Fibroblast of the aortic adventitia (primary cell): Measurements from ENCODE around the gene PPFIBP2. TPM values are rescaled to one million over a fixed set of nuclear protein-coding genes. Genes with fewer than 3 reads are reported as not detected.
"Not testable (repeated sequence)": the region's sequence is repeated elsewhere in the genome, so short reads cannot be mapped to it uniquely, and the experiment has no call there.

Experiments
- DNase-seq: peaks from one replicate; pipeline ENCODE4 v3.0.0-alpha.2; 2010; ENCODE audit warnings: low read depth
- H3K4me3 ChIP-seq: 2 replicates; pipeline ENCODE4 v1.5.1; 2011; ENCODE audit warnings: low read depth, mild to moderate bottlenecking, control low read depth, low read length, moderate library complexity
- total RNA-seq: library from RNA; depleted of rRNA; stranded (reverse); fragments of >200 nt; gene quantifications from 2 replicates; pipeline ENCODE4 v1.2.3, GENCODE V29; 2012; ENCODE audit warnings: low replicate concordance
- TF ChIP-seq, protein P1 (sequence below): IDR thresholded peaks from 2 replicates; pipeline ENCODE4 v1.5.1; 2011; ENCODE audit warnings: mild to moderate bottlenecking, low read length, control low read depth, inconsistent platforms; ENCODE audit not compliant: insufficient read depth

The PPFIBP2 gene
- total RNA-seq, 1 donor: 11.7 TPM

DNA sequence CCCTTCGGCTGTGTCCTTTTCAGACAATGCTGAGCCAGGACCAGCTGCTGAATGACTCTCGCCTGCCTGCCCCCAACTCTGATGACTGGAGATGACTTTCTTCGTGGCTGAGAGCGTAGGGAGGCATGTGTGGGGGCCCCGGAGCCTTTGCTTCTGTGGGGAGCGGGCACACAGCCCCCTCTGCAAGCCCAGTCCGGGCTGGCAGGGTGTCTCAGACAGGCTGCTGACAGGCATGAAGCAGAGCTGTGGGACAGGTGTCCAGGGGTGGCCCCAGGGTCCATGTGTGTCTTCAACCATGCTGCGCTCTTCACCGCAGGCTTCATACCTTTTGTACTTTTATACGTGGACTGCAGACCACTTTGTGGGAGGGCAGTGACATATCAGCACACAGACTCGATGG is 142.9 kb downstream of the PPFIBP2 start:
- DNase-seq: no peak
- TF ChIP-seq, protein P1, sequence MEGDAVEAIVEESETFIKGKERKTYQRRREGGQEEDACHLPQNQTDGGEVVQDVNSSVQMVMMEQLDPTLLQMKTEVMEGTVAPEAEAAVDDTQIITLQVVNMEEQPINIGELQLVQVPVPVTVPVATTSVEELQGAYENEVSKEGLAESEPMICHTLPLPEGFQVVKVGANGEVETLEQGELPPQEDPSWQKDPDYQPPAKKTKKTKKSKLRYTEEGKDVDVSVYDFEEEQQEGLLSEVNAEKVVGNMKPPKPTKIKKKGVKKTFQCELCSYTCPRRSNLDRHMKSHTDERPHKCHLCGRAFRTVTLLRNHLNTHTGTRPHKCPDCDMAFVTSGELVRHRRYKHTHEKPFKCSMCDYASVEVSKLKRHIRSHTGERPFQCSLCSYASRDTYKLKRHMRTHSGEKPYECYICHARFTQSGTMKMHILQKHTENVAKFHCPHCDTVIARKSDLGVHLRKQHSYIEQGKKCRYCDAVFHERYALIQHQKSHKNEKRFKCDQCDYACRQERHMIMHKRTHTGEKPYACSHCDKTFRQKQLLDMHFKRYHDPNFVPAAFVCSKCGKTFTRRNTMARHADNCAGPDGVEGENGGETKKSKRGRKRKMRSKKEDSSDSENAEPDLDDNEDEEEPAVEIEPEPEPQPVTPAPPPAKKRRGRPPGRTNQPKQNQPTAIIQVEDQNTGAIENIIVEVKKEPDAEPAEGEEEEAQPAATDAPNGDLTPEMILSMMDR: no peak
- H3K4me3 ChIP-seq: no peak overlapping the region

DNA sequence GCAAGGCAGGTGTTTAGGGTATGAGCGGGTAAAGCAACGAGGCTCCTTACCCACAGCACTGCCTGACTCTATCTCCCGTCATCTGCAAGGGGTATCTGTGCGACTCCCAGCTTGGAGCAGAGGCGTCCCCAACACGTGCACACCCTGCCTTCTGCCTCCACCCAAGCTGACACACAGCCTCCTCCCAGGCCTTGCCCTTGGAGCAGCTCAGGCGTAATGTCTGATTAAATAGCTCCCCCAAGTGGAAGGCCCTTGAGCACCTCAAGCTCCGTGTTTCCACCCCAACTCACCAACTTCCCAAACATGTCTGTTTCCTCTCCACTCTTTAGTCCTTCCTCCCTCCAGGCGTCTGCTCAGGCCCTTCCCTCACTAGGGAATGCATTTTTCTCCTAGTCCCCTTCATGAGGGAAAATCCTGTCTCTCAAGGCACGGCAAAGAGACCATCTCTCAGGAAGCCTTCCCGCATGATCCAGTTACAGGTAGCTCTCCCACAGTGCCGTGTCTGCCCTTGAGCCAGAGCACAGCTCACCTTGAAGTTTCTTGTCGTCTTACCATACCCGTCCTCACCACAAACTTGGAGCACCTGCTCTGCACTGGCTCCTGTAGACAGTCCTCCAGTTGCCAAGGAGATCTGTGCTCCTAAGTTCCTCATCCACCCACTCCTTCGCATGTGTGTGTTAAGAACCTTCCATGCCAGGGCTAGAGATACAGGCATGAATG is 143.7 kb downstream of the PPFIBP2 start:
- DNase-seq: peak; percentile 87
- TF ChIP-seq, protein P1: peak; percentile 73
- no peak overlapping the region for H3K4me3 ChIP-seq

DNA sequence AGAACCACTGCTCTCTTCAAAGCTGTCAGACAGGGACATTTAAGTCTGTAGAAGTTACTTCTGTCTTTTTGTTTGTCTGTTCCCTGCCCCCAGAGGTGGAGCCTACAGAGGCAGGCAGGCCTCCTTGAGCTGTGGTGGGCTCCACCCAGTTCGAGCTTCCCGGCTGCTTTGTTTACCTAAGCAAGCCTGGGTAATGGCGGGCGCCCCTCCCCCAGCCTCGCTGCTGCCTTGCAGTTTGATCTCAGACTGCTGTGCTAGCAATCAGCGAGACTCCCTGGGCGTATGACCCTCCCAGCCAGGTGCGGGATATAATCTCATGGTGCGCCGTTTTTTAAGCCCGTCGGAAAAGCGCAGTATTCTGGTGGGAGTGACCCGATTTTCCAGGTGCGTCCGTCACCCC is 149.7 kb downstream of the PPFIBP2 start:
- not testable (repeated sequence) for H3K4me3 ChIP-seq, DNase-seq

DNA sequence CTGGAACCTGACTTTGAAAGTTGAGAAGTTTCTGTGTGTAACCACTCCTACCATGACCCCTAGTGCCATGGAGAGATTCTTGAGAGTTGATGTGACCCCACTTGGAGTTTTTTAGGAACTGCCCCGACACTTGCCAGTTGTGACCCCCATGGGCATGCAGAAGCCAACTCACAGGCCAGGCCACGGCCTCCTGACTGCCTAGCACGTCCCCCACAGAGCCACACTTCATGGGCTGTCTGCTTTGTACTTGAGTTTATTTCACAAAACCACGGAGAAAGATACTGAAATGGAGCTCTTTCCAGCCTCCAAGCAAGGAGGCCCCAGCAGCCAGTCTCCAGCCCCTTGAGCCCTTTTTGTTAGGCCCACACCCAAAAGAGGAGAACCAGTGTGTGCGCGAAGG is 151.1 kb downstream of the PPFIBP2 start:
- TF ChIP-seq, protein P1: no peak
- no peak for DNase-seq
- H3K4me3 ChIP-seq: no peak overlapping the region

DNA sequence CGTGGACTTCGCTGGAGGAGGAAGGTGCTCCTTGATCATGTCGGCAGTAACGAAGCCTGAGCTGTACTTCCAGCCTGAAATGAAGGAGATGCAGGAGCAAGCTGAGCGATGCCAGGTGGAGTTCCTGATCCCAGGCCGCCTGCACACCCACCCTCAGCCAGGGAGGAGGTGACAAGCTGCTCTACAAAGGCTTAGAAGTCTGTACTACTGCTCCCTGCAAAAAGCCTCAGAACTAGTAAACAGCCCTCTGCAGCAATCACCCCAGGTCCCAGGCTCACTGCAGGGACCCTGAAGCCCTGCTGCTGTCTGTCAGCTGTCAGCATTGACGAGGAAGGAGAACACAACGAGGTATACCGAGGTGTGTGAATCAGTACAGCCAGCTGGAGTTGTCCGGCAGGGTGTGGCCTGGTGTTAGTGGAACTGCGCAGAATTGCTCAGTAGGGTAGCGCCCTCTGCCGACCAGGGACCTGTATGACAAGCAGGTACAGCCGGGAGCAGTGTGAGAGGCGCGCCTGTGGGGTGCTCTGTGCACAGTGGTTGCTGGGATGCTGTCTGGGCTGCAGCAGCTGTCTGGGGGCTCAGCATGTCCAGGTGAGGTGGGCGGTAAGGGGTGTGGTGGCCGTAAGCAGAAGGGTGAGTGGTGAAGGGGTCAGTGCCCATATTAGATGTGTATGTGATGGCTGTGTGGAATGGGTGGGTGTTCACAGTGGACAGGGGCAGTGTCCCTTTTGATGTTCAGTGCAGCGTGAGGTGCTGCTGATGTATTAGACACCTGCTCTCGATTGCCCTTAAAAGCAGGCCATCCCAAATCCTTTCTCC is 151.9 kb downstream of the PPFIBP2 start:
- H3K4me3 ChIP-seq: no peak overlapping the region
- DNase-seq: peak; percentile 69
- TF ChIP-seq, protein P1: peak; percentile 83

DNA sequence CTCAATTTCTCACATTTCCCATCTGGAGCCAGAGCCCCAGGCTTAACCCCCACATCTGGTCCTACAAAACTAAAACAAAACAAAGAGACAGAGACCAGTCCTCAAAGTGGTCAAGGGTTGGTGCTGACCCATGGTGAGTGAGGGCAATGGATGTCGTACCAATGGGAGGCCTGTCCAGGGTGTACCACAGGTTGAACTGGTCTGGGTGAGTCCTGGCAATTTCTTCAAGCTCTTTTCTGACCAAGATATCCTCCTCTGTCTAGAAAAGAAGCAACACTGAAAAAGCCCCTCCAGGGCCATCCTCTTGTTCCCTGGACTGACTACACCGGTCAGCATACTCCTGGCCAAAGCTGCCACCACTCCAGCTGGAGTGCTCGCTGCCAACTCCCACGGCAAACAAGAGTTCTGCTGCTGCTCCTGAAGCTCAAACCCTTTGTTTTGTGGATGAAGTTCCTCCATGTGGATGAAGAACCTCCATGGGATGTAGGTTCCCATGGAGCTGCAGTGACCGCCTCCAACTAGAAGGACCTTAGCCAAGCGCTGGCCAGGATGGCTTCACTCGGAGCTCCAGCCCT is 152.6 kb downstream of the PPFIBP2 start:
- no peak for DNase-seq

DNA sequence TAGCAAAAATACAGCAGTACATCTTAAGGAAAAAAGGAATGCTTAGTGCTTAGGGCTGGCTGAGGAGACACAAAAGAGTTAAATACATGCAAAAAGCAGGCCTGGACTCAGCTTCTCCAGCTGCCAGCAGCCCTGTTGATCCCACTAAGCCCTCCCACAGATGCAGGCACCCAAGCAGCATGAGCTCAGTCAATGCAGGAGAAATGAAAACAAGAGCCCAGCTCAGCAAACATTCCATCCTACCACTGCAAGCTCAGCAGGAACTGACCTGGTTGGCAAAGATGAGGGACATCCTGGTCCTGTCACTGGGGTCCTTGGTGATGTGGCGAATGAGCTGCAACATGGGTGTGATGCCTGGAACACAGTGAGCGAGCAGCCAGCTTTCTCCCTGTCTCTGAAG is 153.7 kb downstream of the PPFIBP2 start:
- peak; percentile 15 for DNase-seq
- TF ChIP-seq, protein P1: no peak
- H3K4me3 ChIP-seq: no peak overlapping the region

More for the DNA sequence above, 152.6 kb downstream of the PPFIBP2 start:
- H3K4me3 ChIP-seq: no peak overlapping the region
- TF ChIP-seq, protein P1: no peak
